GM21576 (cell line): ENCODE data around the gene SECISBP2L.
A peak's percentile ranks its signal among the peaks of the same experiment; 100 is the strongest.
"Not testable (repeated sequence)": the region's sequence is repeated elsewhere in the genome, so short reads cannot be mapped to it uniquely, and the experiment has no call there.

Source experiments
- ATAC-seq: cut with Tn5 transposase; IDR thresholded peaks from one replicate; pipeline ENCODE4 v1.9.1; 2021; ENCODE audit warnings: mild to moderate bottlenecking, moderate library complexity; ENCODE audit not compliant: unreplicated experiment

Gene SECISBP2L

DNA sequence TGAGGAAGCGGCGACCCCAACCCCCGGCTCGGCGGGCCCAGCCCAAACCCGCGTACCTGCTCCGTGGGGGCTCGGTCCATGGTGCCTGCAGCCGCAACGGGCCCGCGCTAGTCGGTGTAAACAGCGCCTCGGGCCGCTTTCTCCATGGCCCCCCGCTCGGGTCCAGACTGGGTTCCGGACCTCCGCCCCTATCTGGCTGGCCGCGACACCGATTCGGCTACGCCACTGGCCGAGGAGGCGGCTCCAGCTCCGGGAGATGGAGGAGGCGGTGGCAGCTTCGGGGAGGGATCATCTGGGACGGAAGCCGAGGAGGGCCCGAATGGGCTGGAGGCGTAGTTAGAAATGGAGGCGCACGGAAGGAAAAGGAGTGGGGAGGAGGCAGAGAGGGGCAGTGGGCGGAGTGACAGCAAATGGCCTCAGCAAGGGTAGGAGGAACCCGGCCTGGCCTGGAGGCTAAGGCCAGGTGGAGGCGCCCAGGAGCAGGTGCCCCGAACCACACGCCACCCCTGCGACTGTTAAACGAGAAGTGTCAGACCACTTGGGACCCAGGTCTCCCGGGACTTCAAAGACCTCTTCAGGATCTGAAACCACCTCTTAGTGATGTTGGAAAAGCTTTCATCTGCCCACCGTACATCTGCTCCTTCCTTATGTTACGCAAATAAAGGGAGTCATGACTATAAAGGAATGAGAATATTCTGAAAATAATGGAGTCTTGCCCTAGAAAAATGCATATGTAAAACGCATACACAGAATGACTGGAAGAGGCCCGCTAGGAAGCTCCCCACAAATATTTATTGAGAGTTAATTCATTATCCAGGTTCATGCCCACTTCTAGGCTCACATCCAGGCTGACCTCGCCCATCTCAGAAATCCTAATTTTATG, at the start of gene SECISBP2L:
Gene SECISBP2L (minus strand): TSS at position 227 of the 883 bp plus-strand sequence. CDS start 147 bp downstream, at position 80.
- ATAC-seq, result peak; percentile 94

GRCh38 chr15:49094923-49095322, 48.7 kb upstream of the SECISBP2L start:
- ATAC-seq, result no peak

DNA sequence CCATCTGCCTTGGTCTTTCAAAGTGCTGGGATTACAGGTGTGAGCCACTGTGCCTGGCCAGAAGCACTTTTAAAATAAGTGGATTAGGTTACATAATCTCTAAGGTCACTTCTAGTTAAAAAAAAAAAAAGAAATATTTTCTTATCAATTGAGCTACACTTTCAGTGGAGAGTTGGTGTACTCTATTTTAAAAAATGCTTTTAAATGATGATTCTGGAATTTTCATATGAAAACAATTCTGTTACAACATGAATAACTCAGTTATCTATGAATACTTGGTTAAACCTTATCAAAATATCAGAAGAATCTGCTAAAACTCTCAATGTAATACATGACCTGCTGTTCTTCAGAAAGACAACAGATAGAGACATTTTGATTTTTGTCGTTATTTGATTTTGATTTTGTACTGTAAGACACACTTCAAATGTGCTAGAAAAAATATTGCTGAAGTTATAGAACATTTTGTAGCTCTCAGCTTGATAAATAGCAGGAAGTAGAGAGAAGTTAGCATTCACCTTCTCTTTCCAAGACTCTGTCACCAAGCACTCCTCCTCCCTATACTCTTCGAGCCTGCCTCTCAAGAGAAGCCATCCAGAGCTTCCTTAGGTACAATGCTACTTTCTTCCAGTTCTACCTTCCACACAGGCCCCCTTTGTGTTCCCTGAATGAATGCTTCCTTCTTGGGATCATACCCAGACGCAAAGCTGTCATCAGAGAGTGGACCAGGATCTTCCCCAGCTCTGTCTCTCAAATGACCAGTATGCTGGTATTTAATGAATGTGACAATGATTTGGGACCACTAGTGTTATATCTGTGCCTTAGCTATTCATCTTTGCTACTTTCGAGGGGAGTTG, 47.2 kb upstream of the SECISBP2L start:
- no peak for ATAC-seq

DNA sequence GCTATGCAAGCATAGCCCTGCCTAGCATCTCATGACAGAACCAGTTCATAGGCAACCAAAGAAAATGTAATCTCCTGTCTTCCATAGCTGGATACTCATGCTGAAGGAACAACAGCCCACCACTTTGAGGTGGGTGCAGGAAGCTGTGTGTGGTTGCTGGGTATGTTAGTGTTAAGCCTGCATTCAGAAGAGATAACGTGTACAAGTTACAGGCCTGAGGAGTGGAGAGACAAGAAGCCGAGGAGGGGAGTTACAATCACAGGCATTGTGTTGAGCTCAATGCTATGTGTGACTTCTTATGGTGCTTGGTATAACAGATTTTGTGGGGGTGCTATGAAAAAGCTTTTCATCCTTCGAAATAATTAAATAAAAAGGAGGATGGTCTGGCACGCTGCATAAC, 42.8 kb upstream of the SECISBP2L start:
- ATAC-seq, result no peak

GRCh38 chr15:49085696-49086459, 39.6 kb upstream of the SECISBP2L start:
- ATAC-seq, result no peak

- no peak for ATAC-seq
Measured at GRCh38 chr15:49084285-49084570, 38.0 kb upstream of the SECISBP2L start.

GRCh38 chr15:49083401-49084284, 37.4 kb upstream of the SECISBP2L start:
- no peak for ATAC-seq

DNA sequence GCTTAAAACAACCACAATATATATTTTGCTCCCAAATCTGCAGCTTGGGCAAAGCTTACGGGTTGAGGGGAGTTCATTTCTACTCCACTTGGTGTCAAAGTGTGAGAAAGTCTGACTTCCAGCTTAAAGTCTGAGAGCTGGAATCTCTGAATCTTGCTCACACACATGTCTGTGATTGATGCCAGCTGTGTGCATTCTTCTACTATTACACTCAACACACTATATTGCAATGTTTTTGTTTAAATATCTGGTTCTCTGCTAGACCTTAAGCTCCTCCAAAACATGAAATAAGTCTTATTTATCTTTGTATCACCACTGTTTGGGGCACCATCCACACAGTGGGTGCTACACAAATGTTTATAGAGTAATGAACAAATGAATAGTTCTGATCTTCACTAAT, 36.7 kb upstream of the SECISBP2L start:
- ATAC-seq, result no peak

GRCh38 chr15:49079340-49080039, 33.2 kb upstream of the SECISBP2L start:
- ATAC-seq, result no peak

- no peak for ATAC-seq
Measured at GRCh38 chr15:49075881-49076280, 29.6 kb upstream of the SECISBP2L start.

GRCh38 chr15:49074589-49075287, 28.5 kb upstream of the SECISBP2L start:
- not testable (repeated sequence) for ATAC-seq

DNA sequence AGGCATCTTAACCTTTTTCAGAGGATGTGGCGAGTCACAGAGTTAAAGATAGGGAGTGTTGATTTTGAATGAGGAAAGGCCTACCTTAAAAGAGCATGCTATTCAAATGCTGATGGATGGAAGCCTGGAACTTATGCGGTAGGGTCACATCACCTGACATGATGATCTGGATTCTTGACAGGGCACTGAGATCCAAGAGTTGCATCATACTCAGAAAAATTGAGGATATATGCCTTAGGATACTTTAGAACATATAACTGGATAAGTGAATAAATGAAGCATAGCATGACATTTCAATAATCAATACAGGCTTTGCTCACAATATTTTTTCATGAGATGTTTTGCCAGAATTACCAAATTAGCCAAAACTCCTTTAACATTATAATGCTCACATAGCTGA, 20.1 kb upstream of the SECISBP2L start:
- ATAC-seq, result no peak

GRCh38 chr15:49064884-49065283, 18.6 kb upstream of the SECISBP2L start:
- no peak for ATAC-seq

GRCh38 chr15:49064281-49064653, 18.0 kb upstream of the SECISBP2L start:
- ATAC-seq, result no peak

GRCh38 chr15:49063402-49064280, 17.4 kb upstream of the SECISBP2L start:
- no peak for ATAC-seq

DNA sequence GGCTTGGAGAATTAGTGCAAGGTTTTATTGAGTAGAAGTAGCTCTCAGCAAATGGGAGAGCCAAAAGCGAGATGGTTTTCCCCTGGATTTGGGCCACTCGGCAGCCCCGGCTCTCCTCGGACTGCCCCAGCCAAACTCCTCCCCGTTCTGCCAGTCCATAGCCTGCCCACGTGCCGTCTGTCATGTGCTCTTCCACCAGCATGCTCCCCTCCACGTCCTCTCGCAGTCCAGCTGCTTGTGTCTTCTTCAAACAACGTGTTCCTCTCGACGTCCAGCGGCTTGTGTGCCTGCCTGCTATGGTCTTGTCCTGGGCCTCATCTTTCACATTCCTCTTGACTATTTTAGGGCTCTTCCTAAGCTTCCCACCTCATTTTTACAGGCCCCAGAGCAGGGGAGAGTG, 16.7 kb upstream of the SECISBP2L start:
- ATAC-seq, result no peak

- no peak for ATAC-seq
Measured at GRCh38 chr15:49060710-49061495, 14.7 kb upstream of the SECISBP2L start.
